Body of pancreas (tissue), 4 donors: ENCODE data around the gene CBR1. TPM values are rescaled to one million over a fixed set of nuclear protein-coding genes. Genes with fewer than 3 reads are reported as not detected.
A peak's percentile ranks its signal among the peaks of the same experiment; 100 is the strongest.
"Not testable (repeated sequence)": the region's sequence is repeated elsewhere in the genome, so short reads cannot be mapped to it uniquely, and the experiment has no call there.

Experiments used
- ATAC-seq: fragments of 150-250 bp; one replicate; pipeline ENCODE4 v1.9.1; 2016
- DNase-seq, 4 donors: peaks; one replicate each; pipeline ENCODE4 v3.0.0-alpha.2; 2019
- H3K27ac ChIP-seq, 4 donors: fragments of 200-600 bp; sonication (generic); 1 replicate in 3 of 4; 2 replicates in 1 of 4; pipeline versions ENCODE4 v1.5.1 to v1.6.1; 2016 to 2019; ENCODE audit warnings: mild to moderate bottlenecking in 1 of 4, mixed read lengths in 1 of 4, moderate library complexity in 1 of 4
- H3K27me3 ChIP-seq, 2 donors: fragments of 200-600 bp; sonication (generic); one replicate each; pipeline ENCODE4 v1.6.0; 2016; ENCODE audit warnings: mild to moderate bottlenecking in 1 of 2
- H3K36me3 ChIP-seq, 2 donors: fragments of 200-600 bp; sonication (generic); replicated peaks in 1 of 2; 2 replicates each; pipeline ENCODE4 v1.5.1; 2016; ENCODE audit warnings: low read depth in 2 of 2; ENCODE audit not compliant: insufficient read depth in 1 of 2
- H3K4me1 ChIP-seq: fragments of 200-600 bp; sonication (generic); one replicate; pipeline ENCODE4 v1.6.0; 2016
- H3K4me3 ChIP-seq, 2 donors: fragments of 200-600 bp; sonication (generic); 1 replicate in 1 of 2; 2 replicates in 1 of 2; pipeline ENCODE4 v1.5.1; 2016 to 2019
- H3K9me3 ChIP-seq, 3 donors: fragments of 200-600 bp; sonication (generic); 1 replicate in 2 of 3; 2 replicates in 1 of 3; pipeline ENCODE4 v1.5.1; 2016
- POLR2A ChIP-seq, 3 donors: fragments of 450-650 bp; IDR thresholded peaks; one replicate each; pipeline ENCODE4 v1.6.1; 2016; ENCODE audit warnings: antibody characterized with exemption in 3 of 3, mild to moderate bottlenecking in 2 of 3
- WGBS, 2 donors: methylation state at CpG; one replicate each; pipeline ENCODE4 v1.1.5; 2017; 5-methylcytosine and 5-hydroxymethylcytosine counted together
- intact Hi-C: fragments of 100-400 bp; cut with DNase I; formaldehyde crosslinking; loops from one replicate; pipeline ENCODE4 v1.15.1; 2023
- total RNA-seq, 2 donors: library from RNA; depleted of rRNA; stranded (reverse); fragments of >200 nt; gene quantifications; one replicate each; pipeline ENCODE4 v1.1.0, GENCODE V29; 2016
- TF ChIP-seq, protein P1 (sequence below), 7 experiments: fragments of 450-650 bp in 4 of 7; fragments of 200-600 bp in 3 of 7; sonication (generic) in 3 of 7; IDR thresholded peaks; one replicate each; pipeline ENCODE4 v1.5.1; 2016 to 2019; ENCODE audit warnings: antibody characterized with exemption in 7 of 7

CBR1 gene
- total RNA-seq, 2 donors from 2014 or later = 78.8 to 80.7 TPM

DNA sequence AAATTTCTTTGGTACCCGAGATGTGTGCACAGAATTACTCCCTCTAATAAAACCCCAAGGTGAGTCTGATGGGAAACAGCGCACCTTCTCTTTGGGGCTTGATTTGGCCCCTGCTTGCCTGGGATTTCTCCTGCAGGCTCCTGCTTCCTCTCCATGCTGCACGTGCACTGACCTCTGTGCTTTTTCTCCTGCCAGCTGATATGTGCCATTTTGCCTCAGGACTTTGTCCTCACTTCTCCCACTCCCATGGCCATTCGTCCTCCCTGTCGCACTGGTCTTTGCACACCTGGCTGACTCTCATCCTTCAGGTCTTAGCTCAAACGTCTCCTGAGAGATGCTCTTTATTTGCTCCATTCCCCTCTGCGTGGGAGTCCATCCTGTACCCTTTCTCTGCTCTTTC, 1.2 kb downstream of the CBR1 start:
- Histone ChIP-seq H3K36me3 (no peaks in the 10 kb centered on the region), H3K4me1 (peaks cover 44% of the 10 kb centered on the region), H3K4me3 (no peak overlapping the region), H3K27me3 (no peaks in the 10 kb centered on the region), H3K27ac (no peak overlapping the region), H3K9me3 (no peaks in the 10 kb centered on the region)
- intact Hi-C loops = no loop called here
- TF ChIP-seq POLR2A (IDR thresholded peaks at IDR 0.05) = no peak
- TF ChIP-seq, protein P1, sequence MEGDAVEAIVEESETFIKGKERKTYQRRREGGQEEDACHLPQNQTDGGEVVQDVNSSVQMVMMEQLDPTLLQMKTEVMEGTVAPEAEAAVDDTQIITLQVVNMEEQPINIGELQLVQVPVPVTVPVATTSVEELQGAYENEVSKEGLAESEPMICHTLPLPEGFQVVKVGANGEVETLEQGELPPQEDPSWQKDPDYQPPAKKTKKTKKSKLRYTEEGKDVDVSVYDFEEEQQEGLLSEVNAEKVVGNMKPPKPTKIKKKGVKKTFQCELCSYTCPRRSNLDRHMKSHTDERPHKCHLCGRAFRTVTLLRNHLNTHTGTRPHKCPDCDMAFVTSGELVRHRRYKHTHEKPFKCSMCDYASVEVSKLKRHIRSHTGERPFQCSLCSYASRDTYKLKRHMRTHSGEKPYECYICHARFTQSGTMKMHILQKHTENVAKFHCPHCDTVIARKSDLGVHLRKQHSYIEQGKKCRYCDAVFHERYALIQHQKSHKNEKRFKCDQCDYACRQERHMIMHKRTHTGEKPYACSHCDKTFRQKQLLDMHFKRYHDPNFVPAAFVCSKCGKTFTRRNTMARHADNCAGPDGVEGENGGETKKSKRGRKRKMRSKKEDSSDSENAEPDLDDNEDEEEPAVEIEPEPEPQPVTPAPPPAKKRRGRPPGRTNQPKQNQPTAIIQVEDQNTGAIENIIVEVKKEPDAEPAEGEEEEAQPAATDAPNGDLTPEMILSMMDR (IDR thresholded peaks at IDR 0.05) = no peak
- WGBS, 2 donors = 42 to 70% methylated on average over 6 to 7 of the region's 7 CpGs
- ATAC-seq = no peak
- DNase-seq = peak in 1 of 4 donors; percentile 25

DNA sequence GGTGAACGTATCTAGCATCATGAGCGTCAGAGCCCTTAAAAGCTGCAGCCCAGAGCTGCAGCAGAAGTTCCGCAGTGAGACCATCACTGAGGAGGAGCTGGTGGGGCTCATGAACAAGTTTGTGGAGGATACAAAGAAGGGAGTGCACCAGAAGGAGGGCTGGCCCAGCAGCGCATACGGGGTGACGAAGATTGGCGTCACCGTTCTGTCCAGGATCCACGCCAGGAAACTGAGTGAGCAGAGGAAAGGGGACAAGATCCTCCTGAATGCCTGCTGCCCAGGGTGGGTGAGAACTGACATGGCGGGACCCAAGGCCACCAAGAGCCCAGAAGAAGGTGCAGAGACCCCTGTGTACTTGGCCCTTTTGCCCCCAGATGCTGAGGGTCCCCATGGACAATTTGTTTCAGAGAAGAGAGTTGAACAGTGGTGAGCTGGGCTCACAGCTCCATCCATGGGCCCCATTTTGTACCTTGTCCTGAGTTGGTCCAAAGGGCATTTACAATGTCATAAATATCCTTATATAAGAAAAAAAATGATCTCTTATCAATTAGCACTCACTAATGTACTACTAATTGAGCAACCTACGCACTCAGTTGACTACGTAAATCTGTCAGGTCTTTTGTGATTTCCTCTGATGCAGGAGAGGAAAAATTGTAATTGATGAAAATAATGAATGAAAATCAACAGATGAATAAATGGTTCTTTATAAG, 2.8 kb downstream of the CBR1 start:
- intact Hi-C loops = no loop called here
- H3K9me3 ChIP-seq = no peaks in the 10 kb centered on the region
- TF ChIP-seq, protein P1 (IDR thresholded peaks at IDR 0.05) = no peak
- TF ChIP-seq POLR2A (IDR thresholded peaks at IDR 0.05) = no peak
- ATAC-seq (no peak), DNase-seq (no peak)
- no peak overlapping the region for H3K4me3 ChIP-seq
- peak overlapping the region in 1 of 4 donors; percentile 21 for H3K27ac ChIP-seq
- 95 to 96% methylated on average over 12 of the region's 12 CpGs for WGBS, 2 donors
- H3K36me3 ChIP-seq = no peaks in the 10 kb centered on the region
- H3K27me3 ChIP-seq = no peaks in the 10 kb centered on the region
- peaks cover 41% of the 10 kb centered on the region for H3K4me1 ChIP-seq

DNA sequence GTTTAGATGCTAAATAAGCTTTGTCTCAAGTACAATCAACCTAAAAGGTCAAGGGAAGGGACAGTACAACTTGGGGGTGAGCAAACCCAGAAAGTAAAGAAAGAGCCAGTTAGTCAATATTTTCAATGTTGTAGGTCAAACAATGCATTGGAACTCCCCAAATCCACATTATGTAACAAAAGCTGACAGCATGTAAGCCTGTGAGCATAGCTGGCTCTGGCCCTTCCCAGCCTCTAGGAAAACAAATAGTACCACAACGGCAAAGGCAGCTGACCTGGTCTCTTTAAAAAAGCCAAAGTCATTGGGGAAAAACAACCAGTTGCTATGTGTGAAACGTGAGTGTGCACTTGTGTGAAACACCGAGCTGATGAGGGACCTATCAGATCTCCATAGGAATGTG, 3.4 kb downstream of the CBR1 start:
- H3K36me3 ChIP-seq = no peaks in the 10 kb centered on the region
- peak in 1 of 4 donors; percentile 38 for DNase-seq
- H3K4me1 ChIP-seq = peaks cover 41% of the 10 kb centered on the region
- no peaks in the 10 kb centered on the region for H3K9me3 ChIP-seq
- ATAC-seq = no peak
- H3K27ac ChIP-seq = peak overlapping the region in 1 of 4 donors; percentile 21
- 10 to 12% methylated on average over 3 of the region's 3 CpGs for WGBS, 2 donors
- no peak for TF ChIP-seq POLR2A (IDR thresholded peaks at IDR 0.05)
- TF ChIP-seq, protein P1 (IDR thresholded peaks at IDR 0.05) = no peak
- intact Hi-C loops = no loop called here
- H3K4me3 ChIP-seq = no peak overlapping the region
- H3K27me3 ChIP-seq = no peaks in the 10 kb centered on the region

DNA sequence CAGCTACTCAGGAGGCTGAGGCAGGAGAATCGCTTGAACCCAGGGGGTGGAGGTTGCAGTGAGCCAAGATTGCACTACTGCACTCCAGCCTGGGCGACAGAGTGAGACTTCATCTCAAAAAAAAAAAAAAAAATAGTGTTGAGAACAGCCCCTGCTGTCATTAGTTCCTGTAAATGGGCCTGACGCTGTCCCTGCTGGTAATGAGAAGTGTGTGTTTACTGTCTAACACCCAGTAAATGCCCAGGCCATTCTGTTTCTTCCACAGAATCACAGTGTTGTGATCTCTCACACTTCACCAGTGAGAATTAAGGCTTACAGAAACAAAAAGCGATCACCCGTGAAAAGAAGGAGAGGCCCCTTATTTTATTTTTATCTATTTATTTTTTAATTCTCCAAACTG, 4.1 kb downstream of the CBR1 start:
- intact Hi-C loops, H3K27ac ChIP-seq, ATAC-seq, H3K27me3 ChIP-seq, DNase-seq, H3K9me3 ChIP-seq, H3K36me3 ChIP-seq, H3K4me3 ChIP-seq: not testable (repeated sequence)
- H3K4me1 ChIP-seq = peaks cover 41% of the 10 kb centered on the region
- 91 to 96% methylated on average over 5 of the region's 5 CpGs for WGBS, 2 donors

DNA sequence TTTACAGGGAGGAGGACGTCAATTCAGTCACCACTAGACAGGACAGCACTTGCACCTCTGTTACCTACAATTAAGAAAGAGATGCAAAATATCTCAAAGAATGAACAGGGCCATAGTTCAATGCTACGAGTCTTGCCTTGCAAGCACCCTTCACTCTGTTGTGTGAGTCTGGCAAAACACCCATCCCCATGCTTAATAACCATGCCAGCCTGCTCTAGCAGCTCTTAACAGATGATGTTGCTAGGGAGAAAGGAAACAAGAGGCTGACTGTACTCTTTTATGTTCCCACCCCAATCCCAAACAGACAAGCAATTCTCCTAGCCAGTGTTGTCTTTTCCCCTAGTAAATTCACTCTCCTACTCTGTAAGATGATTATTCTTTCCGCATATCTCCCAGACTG, 5.3 kb downstream of the CBR1 start:
- no peak for TF ChIP-seq POLR2A (IDR thresholded peaks at IDR 0.05)
- Histone ChIP-seq H3K4me1 (peaks cover 32% of the 10 kb centered on the region), H3K4me3 (no peak overlapping the region), H3K36me3 (no peaks in the 10 kb centered on the region), H3K27ac (no peak overlapping the region), H3K9me3 (no peaks in the 10 kb centered on the region), H3K27me3 (no peaks in the 10 kb centered on the region)
- ATAC-seq (no peak), DNase-seq (no peak)
- WGBS, 2 donors = 83 to 89% methylated on average over 3 of the region's 3 CpGs
- intact Hi-C loops = no loop called here

DNA sequence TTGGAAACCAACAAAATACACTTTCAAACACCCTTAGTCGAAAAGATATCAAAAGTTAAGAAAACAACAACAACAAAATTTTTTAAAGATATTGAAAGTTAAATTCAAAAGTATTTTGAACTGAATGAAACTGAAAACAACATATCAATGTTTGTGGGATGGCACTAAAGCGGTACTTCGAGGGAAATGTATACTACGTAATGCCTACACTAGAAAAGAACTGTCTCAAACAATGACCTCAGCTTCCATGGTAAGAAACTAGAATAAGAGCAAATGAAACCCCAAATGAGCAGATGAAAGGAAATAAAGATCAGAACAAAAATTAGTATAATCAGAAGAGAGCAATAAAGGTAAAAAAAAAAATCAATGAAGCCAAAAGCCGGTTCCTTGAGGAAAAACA, 6.1 kb downstream of the CBR1 start:
- ATAC-seq (no peak), DNase-seq (no peak)
- H3K36me3 ChIP-seq = no peaks in the 10 kb centered on the region
- H3K27ac ChIP-seq = no peak overlapping the region
- H3K4me3 ChIP-seq = no peak overlapping the region
- H3K27me3 ChIP-seq = no peaks in the 10 kb centered on the region
- 83 to 87% methylated on average over 5 of the region's 5 CpGs for WGBS, 2 donors
- TF ChIP-seq POLR2A (IDR thresholded peaks at IDR 0.05) = no peak
- TF ChIP-seq, protein P1 (IDR thresholded peaks at IDR 0.05) = no peak
- intact Hi-C loops = no loop called here
- no peaks in the 10 kb centered on the region for H3K9me3 ChIP-seq
- peaks cover 24% of the 10 kb centered on the region for H3K4me1 ChIP-seq
